Bronchial epithelial cell (primary cell): Measurements from ENCODE around the gene KCTD16. TPM values are rescaled to one million over a fixed set of nuclear protein-coding genes. Genes with fewer than 3 reads are reported as not detected.
A peak's percentile ranks its signal among the peaks of the same experiment; 100 is the strongest.

Experiments used
- DNase-seq: peaks from one replicate; pipeline ENCODE4 v3.0.0-alpha.2; 2010; ENCODE audit warnings: low read depth
- FAIRE-seq: peaks from 2 replicates; lab custom pipeline; 2011; peaks lifted over from hg19 to GRCh38; lab: Jason Lieb, UNC
- H3K27me3 ChIP-seq: 2 replicates; pipeline ENCODE4 v1.5.1; 2011; ENCODE audit warnings: low read length; ENCODE audit not compliant: control insufficient read depth, insufficient read depth
- H3K36me3 ChIP-seq: 2 replicates; pipeline ENCODE4 v1.5.1; 2011; ENCODE audit warnings: low read length; ENCODE audit not compliant: control insufficient read depth, insufficient read depth
- H3K4me3 ChIP-seq: 2 replicates; pipeline ENCODE4 v1.5.1; 2011; ENCODE audit warnings: mild to moderate bottlenecking, low read depth, low read length, control low read depth
- total RNA-seq: library from RNA; depleted of rRNA; stranded (reverse); fragments of >200 nt; gene quantifications from 2 replicates; pipeline ENCODE4 v1.2.1, GENCODE V29; 2014
- TF ChIP-seq, protein P1 (sequence below): IDR thresholded peaks from 2 replicates; pipeline ENCODE4 v1.5.1; 2011; ENCODE audit warnings: mild to moderate bottlenecking, moderate library complexity, low read length, control low read depth, inconsistent platforms; ENCODE audit not compliant: insufficient read depth, severe bottlenecking

The KCTD16 gene
- total RNA-seq, 1 donor from 2014 or later: under 0.01 TPM

DNA sequence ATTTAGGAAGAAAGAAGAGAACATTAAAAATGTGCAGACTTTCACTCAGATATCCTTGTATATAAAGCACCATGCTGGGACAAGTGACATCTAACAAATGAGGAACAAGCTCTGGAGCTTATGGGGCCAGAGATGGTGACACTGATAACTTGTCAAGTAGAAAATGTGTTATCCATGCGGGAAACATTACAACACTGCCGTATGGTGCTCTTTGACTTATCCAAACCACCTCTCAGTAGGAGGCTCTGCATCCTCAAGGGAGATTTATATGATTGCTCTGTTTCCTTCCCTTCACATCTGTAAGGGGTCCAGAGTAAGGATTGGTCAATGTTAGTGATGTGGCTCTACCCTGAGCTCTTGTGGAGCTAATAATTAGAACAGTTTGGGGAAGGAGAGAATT, 23.5 kb downstream of the KCTD16 start:
- FAIRE-seq: no peak
- H3K4me3 ChIP-seq: no peak overlapping the region
- H3K36me3 ChIP-seq: no peaks in the 10 kb centered on the region
- H3K27me3 ChIP-seq: no peaks in the 10 kb centered on the region
- TF ChIP-seq, protein P1, sequence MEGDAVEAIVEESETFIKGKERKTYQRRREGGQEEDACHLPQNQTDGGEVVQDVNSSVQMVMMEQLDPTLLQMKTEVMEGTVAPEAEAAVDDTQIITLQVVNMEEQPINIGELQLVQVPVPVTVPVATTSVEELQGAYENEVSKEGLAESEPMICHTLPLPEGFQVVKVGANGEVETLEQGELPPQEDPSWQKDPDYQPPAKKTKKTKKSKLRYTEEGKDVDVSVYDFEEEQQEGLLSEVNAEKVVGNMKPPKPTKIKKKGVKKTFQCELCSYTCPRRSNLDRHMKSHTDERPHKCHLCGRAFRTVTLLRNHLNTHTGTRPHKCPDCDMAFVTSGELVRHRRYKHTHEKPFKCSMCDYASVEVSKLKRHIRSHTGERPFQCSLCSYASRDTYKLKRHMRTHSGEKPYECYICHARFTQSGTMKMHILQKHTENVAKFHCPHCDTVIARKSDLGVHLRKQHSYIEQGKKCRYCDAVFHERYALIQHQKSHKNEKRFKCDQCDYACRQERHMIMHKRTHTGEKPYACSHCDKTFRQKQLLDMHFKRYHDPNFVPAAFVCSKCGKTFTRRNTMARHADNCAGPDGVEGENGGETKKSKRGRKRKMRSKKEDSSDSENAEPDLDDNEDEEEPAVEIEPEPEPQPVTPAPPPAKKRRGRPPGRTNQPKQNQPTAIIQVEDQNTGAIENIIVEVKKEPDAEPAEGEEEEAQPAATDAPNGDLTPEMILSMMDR: no peak
- no peak for DNase-seq

DNA sequence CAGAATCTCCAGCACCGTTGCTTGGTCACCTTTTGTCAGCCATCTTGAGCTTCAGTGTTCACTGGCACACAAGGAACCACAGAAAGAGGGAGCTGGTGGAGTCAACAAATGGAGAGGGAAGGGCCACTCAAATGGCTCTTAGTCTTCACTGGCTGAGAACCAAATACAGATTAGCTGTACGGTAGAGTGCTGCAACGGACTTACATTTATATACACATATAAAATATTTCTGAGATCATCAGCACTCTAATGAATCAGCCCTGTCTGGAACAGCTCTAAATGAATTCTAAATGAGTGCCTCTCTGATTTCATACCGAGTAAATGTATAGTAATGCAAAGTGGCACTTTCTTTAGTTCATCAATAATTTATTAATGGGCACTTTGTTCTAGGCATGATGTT, 24.8 kb downstream of the KCTD16 start:
- no peak for DNase-seq
- H3K4me3 ChIP-seq: no peak overlapping the region
- TF ChIP-seq, protein P1: no peak
- FAIRE-seq: no peak
- H3K36me3 ChIP-seq: no peaks in the 10 kb centered on the region
- no peaks in the 10 kb centered on the region for H3K27me3 ChIP-seq

DNA sequence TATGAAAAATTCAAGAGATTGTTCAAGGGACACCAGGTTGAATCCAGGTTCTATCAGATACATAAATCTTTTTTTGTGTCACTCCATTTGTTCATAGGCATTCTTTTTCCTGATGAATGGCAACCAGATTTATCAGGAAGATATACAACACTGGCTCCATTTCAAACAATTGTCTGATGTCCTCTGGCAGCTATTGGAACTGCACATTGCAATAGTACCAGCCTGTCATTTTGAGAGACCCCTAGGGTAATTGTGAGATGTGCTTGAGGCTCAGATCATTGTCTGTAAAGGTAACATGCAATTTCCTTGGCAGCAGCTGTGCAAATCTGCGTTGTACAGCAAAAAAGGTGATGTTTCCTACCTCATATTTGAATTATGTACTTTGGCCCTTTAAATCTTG, 25.9 kb downstream of the KCTD16 start:
- Histone ChIP-seq H3K27me3 (no peaks in the 10 kb centered on the region), H3K4me3 (no peak overlapping the region), H3K36me3 (no peaks in the 10 kb centered on the region)
- TF ChIP-seq, protein P1: no peak
- no peak for FAIRE-seq
- DNase-seq: no peak

DNA sequence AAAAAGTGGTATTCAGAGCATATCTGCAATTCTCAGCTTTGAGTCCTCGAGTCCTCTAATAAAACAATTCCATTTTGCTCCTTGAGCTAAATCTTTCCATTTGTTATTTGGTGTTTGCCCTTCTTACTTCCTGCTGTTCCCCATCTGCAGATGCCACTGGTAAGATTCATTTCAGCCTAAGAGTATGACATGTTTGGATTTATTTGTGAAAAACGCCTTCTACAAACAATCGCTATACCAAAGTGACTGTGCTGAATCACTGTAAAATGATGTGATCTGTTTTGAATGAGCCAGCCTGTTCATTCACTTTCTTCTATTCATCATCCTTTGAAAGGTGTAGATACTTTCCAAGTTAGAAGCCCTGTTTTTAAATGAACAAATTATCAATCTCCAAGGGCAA, 27.7 kb downstream of the KCTD16 start:
- TF ChIP-seq, protein P1: no peak
- H3K36me3 ChIP-seq: no peaks in the 10 kb centered on the region
- H3K27me3 ChIP-seq: no peaks in the 10 kb centered on the region
- FAIRE-seq (peak; percentile 55), DNase-seq (peak; percentile 85)
- no peak overlapping the region for H3K4me3 ChIP-seq

DNA sequence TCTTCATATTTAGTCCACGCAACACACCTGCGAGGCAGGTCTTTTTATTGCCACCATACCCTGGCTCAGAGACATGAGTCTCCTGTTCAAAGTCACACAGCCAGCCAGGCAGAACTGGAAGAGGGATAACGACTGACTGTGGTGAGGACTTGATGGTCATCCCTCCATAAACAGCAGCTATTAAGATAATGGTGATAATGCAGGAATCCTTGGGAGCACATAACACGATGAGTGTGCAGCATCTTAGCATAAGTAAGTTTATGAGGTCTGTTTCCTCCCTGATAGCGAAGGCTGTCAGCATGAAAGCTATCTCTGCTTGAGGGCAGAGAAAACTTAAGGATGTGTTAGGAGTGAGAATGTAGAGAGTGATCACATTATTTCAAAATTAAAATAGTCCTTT, 30.9 kb downstream of the KCTD16 start:
- DNase-seq (no peak), FAIRE-seq (no peak)
- TF ChIP-seq, protein P1: no peak
- Histone ChIP-seq H3K36me3 (no peaks in the 10 kb centered on the region), H3K4me3 (no peak overlapping the region), H3K27me3 (peaks cover 2% of the 10 kb centered on the region)

DNA sequence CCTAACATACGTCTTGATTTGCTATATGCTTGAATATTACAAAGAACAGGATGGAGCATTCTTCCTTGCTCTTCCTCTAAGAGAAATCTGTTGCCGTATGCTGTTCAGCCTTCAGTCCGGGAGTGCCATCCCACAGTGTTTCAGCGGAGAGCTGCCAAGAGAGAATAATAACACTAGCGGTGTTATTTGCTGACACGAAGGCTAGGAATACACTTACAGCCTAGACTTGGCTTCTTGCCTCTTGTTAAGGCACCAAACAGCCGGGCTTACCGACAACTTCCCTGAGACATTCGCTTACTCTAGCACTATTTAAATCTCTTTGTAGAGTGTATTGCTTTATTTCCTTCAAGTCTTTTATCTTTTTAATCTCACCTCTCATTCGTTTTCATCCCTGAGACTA, 31.4 kb downstream of the KCTD16 start:
- Histone ChIP-seq H3K4me3 (no peak overlapping the region), H3K27me3 (peaks cover 2% of the 10 kb centered on the region), H3K36me3 (no peaks in the 10 kb centered on the region)
- no peak for DNase-seq
- FAIRE-seq: no peak
- TF ChIP-seq, protein P1: no peak
